OCI-LY1 (cell line): ENCODE data around the gene LGR5.

Source experiments
- CTCF ChIP-seq: fragments of 200-600 bp; sonication (generic), shearing (Covaris generic); IDR thresholded peaks from 2 replicates; pipeline ENCODE4 v1.5.1; 2017; ENCODE audit warnings: mild to moderate bottlenecking, antibody characterized with exemption, low read length, moderate library complexity, mixed read lengths
- EZH2 ChIP-seq: fragments of 200-600 bp; sonication (generic), shearing (Covaris generic); IDR thresholded peaks from 2 replicates; pipeline ENCODE4 v1.8.0; 2017; ENCODE audit warnings: borderline replicate concordance, mixed run types, mild to moderate bottlenecking, antibody characterized with exemption, low read length, moderate library complexity, mixed read lengths

GRCh38 chr12:71484272-71484905 lies 44.8 kb downstream of the LGR5 start:
- no peak for TF ChIP-seq CTCF
- TF ChIP-seq EZH2: no peak
